Suppressor macrophage treated with lipopolysaccharide for 4 hours (primary cell): Measurements from ENCODE around the gene DNAH3.
A peak's percentile ranks its signal among the peaks of the same experiment; 100 is the strongest.
"Not testable (repeated sequence)": the region's sequence is repeated elsewhere in the genome, so short reads cannot be mapped to it uniquely, and the experiment has no call there.

Experiments used
- DNase-seq: peaks from one replicate; pipeline ENCODE4 v3.0.0-alpha.2; 2020

The DNAH3 gene

GRCh38 chr16:21069986-21070385 lies 80.7 kb downstream of the DNAH3 start:
- no peak for DNase-seq

- no peak for DNase-seq
These were observed 86.4 kb downstream of the DNAH3 start for GRCh38 chr16:21064203-21064602.

- DNase-seq, result not testable (repeated sequence)
These were observed 87.3 kb downstream of the DNAH3 start for GRCh38 chr16:21063314-21063713.

GRCh38 chr16:21060027-21060510 lies 90.6 kb downstream of the DNAH3 start:
- DNase-seq, result no peak

GRCh38 chr16:21057875-21058274 lies 92.8 kb downstream of the DNAH3 start:
- no peak for DNase-seq

GRCh38 chr16:21056396-21056795 lies 94.2 kb downstream of the DNAH3 start:
- DNase-seq, result no peak

GRCh38 chr16:21055738-21056137 lies 94.9 kb downstream of the DNAH3 start:
- DNase-seq, result not testable (repeated sequence)

- no peak for DNase-seq
These were observed 97.1 kb downstream of the DNAH3 start for GRCh38 chr16:21053590-21053989.

- not testable (repeated sequence) for DNase-seq
These were observed 102.3 kb downstream of the DNAH3 start for GRCh38 chr16:21048091-21048912.

GRCh38 chr16:21038197-21038596 lies 112.4 kb downstream of the DNAH3 start:
- DNase-seq, result no peak

GRCh38 chr16:21037736-21038135 lies 112.9 kb downstream of the DNAH3 start:
- DNase-seq, result no peak

- DNase-seq, result no peak
These were observed 113.5 kb downstream of the DNAH3 start for GRCh38 chr16:21037168-21037567.

- no peak for DNase-seq
These were observed 114.2 kb downstream of the DNAH3 start for GRCh38 chr16:21036471-21036870.

- no peak for DNase-seq
These were observed 116.9 kb downstream of the DNAH3 start for GRCh38 chr16:21033704-21034103.

- no peak for DNase-seq
These were observed 117.4 kb downstream of the DNAH3 start for GRCh38 chr16:21033264-21033663.

- DNase-seq, result no peak
These were observed 121.9 kb downstream of the DNAH3 start for GRCh38 chr16:21028728-21029127.

GRCh38 chr16:21026846-21027245 lies 123.8 kb downstream of the DNAH3 start:
- DNase-seq, result no peak

GRCh38 chr16:21023509-21024202 lies 127.0 kb downstream of the DNAH3 start:
- DNase-seq, result no peak

GRCh38 chr16:21021316-21021715 lies 129.3 kb downstream of the DNAH3 start:
- no peak for DNase-seq

- DNase-seq, result no peak
These were observed 140.8 kb downstream of the DNAH3 start for GRCh38 chr16:21009815-21010214.

GRCh38 chr16:21005008-21005407 lies 145.6 kb downstream of the DNAH3 start:
- DNase-seq, result no peak

- DNase-seq, result peak; percentile 30
These were observed 149.4 kb downstream of the DNAH3 start for GRCh38 chr16:21001262-21001661.

GRCh38 chr16:20997147-20997546 lies 153.5 kb downstream of the DNAH3 start:
- DNase-seq, result no peak

GRCh38 chr16:20995711-20996110 lies 154.9 kb downstream of the DNAH3 start:
- DNase-seq, result no peak
